VCaP (cell line): ENCODE measurements around the gene CAPN3.
A peak's percentile ranks its signal among the peaks of the same experiment; 100 is the strongest.

Source experiments
- H3K27ac ChIP-seq: fragments of 450-650 bp; 2 replicates; pipeline ENCODE4 v1.5.1; 2017
- CTCF ChIP-seq: fragments of 450-650 bp; conservative IDR thresholded peaks from 2 replicates; pipeline ENCODE4 v1.5.1; 2017; ENCODE audit warnings: mild to moderate bottlenecking, moderate library complexity

CAPN3 gene

GRCh38 chr15:42367041-42367440 is 7.7 kb downstream of the CAPN3 start:
- no peak for TF ChIP-seq CTCF
- H3K27ac ChIP-seq, result no peak overlapping the region

DNA sequence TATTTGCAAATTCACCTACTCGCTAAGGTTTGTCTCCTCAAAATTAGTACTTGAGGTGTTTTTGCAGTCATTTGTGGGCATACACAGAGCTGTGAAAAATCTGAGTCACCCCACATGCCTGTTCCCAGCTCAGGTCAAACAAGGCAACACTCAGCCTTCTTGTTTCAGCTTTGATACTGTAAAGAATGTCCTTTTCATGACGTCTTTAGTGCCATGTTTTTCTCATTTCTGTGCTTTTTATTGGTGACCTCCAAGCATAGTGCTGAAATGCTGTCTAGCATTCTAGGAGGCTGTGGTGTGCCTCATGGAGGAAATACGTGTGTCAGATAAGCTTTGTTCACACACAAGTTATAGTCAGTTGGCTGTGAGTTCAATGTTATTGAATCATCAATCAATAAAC is 8.8 kb downstream of the CAPN3 start:
- TF ChIP-seq CTCF, result no peak
- H3K27ac ChIP-seq, result no peak overlapping the region

DNA sequence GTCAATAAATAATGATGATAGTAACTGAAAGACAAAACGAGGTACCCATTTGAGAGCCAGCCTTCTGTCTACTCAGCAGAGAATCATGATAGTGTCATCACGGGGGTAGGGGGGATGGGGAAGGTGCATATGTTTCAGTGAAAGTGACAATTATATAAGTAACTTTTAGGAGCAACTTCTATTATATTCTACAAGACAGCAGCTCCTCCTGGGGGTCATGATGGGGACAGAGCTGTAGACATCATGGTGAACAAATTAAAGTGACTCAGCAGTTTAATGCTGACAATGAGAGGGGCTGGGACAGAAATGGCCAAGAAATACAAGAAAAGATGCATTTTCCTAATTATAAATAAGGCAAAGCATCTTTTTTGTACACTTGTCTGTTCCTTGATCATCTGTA is 11.8 kb downstream of the CAPN3 start:
- no peak overlapping the region for H3K27ac ChIP-seq
- peak; percentile 42 for TF ChIP-seq CTCF

- no peak for TF ChIP-seq CTCF
Measured at GRCh38 chr15:42373274-42373673, 14.0 kb downstream of the CAPN3 start.

GRCh38 chr15:42373936-42374335 is 14.6 kb downstream of the CAPN3 start:
- TF ChIP-seq CTCF, result no peak
- no peak overlapping the region for H3K27ac ChIP-seq

More at GRCh38 chr15:42373274-42373673, 14.0 kb downstream of the CAPN3 start:
- H3K27ac ChIP-seq, result no peak overlapping the region

- H3K27ac ChIP-seq, result no peak overlapping the region
- TF ChIP-seq CTCF, result no peak
Measured at GRCh38 chr15:42374810-42375209, 15.5 kb downstream of the CAPN3 start.

GRCh38 chr15:42375252-42375651 is 16.0 kb downstream of the CAPN3 start:
- TF ChIP-seq CTCF, result no peak
- no peak overlapping the region for H3K27ac ChIP-seq

DNA sequence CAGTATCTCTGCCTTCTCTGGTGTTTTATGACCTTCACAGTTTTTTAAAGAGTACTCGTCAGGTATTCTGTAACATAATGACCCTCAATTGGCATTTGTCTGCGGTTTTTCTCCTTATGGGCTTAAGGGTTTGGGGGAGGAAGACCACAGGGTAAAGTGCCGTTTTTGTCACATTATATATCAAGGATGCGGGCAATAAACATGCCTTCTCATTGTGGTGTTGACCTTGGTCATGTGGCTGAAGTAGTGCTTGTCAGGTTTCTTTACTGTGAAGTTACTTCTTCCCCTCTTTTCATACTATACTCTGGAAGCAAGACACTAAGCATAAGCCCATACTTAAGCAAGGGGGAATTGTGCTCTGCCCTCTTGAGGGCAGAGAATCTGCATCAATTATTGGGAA is 16.6 kb downstream of the CAPN3 start:
- TF ChIP-seq CTCF, result no peak
- H3K27ac ChIP-seq, result no peak overlapping the region
